Measurements from ENCODE around the gene MRPL18. TPM values are rescaled to one million over a fixed set of nuclear protein-coding genes. Genes with fewer than 3 reads are reported as not detected.

MRPL18 gene
- total and polyA plus RNA-seq, 2 donors: 62.8 to 85.9 TPM

GRCh38 chr6:159842035-159842434 lies 51.8 kb downstream of the MRPL18 start:
- Histone ChIP-seq H3K4me1 (ENCODE audit: control insufficient read depth in 2 of 2, insufficient read depth in 2 of 2, low read length in 2 of 2) (peaks cover 0 to 8% of the 10 kb centered on the region in 2 donors), H3K27me3 (ENCODE audit: control insufficient read depth in 2 of 2, insufficient read depth in 1 of 2, low read length in 1 of 2) (no peaks in the 10 kb centered on the region), H3K9me3 (ENCODE audit: control insufficient read depth in 2 of 2, insufficient read depth in 1 of 2, low read length in 1 of 2) (peaks cover 0 to 2% of the 10 kb centered on the region in 2 donors), H3K36me3 (ENCODE audit: control insufficient read depth in 2 of 2, insufficient read depth in 2 of 2, low read length in 1 of 2) (no peaks in the 10 kb centered on the region), H3K4me3 (ENCODE audit: low read length in 2 of 2) (no peak overlapping the region), H3K27ac (ENCODE audit: low read depth in 1 of 2, low read length in 1 of 2) (no peak overlapping the region)
- 97% methylated on average over 4 of the region's 4 CpGs for WGBS
- DNase-seq (ENCODE audit: low read depth in 6 of 9, low spot score in 9 of 9): no peak

DNA sequence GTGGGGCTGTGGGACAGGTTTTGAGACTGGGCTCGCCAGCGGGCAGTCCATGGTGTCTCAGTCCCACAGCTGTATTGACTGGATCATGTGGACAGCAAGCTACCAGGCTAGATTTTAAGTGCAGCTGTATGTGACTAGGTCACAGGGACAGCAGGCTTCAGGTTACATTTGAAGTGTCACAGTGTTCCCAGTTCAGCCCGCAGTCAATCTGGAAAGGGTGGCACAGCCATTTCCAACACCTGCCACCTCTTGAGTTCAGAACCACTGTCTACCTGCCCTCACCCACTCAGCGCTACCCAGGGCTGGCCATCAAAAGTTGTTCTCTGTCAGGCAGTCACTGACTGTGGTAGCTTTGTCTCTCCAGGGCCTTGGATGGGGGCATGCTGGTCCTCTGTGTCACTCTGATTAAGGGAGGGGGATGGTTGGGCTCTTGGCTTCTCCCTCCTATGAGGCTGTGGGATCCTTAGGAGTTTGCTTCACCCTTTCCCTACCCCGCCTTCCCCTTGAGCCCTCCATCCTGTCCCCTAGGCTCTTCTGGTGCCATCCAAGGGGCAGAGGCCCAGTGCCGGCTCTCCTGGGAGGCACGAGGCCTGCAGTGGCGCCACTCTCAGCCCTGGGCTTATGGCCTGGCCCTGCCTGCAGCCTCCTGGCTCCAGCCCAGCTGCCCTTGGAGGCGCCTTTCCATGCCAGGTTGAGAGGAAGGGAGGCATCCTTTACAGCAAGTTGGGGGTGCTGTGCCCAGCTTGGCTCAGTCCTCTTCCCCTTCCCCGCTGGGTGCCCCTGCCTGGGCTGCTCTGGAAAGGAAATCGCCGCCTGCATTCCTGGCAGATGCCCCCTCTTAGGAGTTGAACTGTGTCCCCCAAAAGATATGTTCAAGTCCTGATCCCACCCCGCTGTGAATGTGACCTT lies 54.7 kb downstream of the MRPL18 start:
- H3K27me3 ChIP-seq (ENCODE audit: control insufficient read depth in 2 of 2, insufficient read depth in 1 of 2, low read length in 1 of 2): no peaks in the 10 kb centered on the region
- peaks cover 0 to 7% of the 10 kb centered on the region in 2 donors for H3K9me3 ChIP-seq (ENCODE audit: control insufficient read depth in 2 of 2, insufficient read depth in 1 of 2, low read length in 1 of 2)
- no peak for DNase-seq (ENCODE audit: low read depth in 6 of 9, low spot score in 9 of 9)
- H3K4me3 ChIP-seq (ENCODE audit: low read length in 2 of 2): no peak overlapping the region
- 81% methylated on average over 13 of the region's 13 CpGs for WGBS
- no peaks in the 10 kb centered on the region for H3K36me3 ChIP-seq (ENCODE audit: control insufficient read depth in 2 of 2, insufficient read depth in 2 of 2, low read length in 1 of 2)
- no peak overlapping the region for H3K27ac ChIP-seq (ENCODE audit: low read depth in 1 of 2, low read length in 1 of 2)
- peaks cover 0 to 8% of the 10 kb centered on the region in 2 donors for H3K4me1 ChIP-seq (ENCODE audit: control insufficient read depth in 2 of 2, insufficient read depth in 2 of 2, low read length in 2 of 2)

Other genes with a start within 250 kb of the MRPL18 start
- 68.0 TPM for gene SOD2, start 97.2 kb upstream of the MRPL18 start, total RNA-seq
- gene SOD2, start 97.2 kb upstream of the MRPL18 start, polyA plus RNA-seq: 759 TPM
- 119 TPM for gene WTAP, start 63.0 kb upstream of the MRPL18 start, total RNA-seq
- 141 TPM for gene WTAP, start 63.0 kb upstream of the MRPL18 start, polyA plus RNA-seq
- gene ACAT2, start 28.4 kb upstream of the MRPL18 start, total RNA-seq: 43.0 TPM
- gene ACAT2, start 28.4 kb upstream of the MRPL18 start, polyA plus RNA-seq: 18.7 TPM
- gene TCP1, start 865 bp upstream of the MRPL18 start, total RNA-seq: 168 TPM
- 141 TPM for gene TCP1, start 865 bp upstream of the MRPL18 start, polyA plus RNA-seq
- gene PNLDC1, start 9.8 kb downstream of the MRPL18 start, total RNA-seq: 0.28 TPM
- 0.39 TPM for gene PNLDC1, start 9.8 kb downstream of the MRPL18 start, polyA plus RNA-seq
- gene MAS1, start 100.5 kb downstream of the MRPL18 start, total RNA-seq: under 0.01 TPM
- gene MAS1, start 100.5 kb downstream of the MRPL18 start, polyA plus RNA-seq: 0.02 TPM
- gene IGF2R, start 178.6 kb downstream of the MRPL18 start, total RNA-seq: 16.6 TPM
- gene IGF2R, start 178.6 kb downstream of the MRPL18 start, polyA plus RNA-seq: 16.3 TPM